ENCODE results near the gene ZSCAN30. TPM values are rescaled to one million over a fixed set of nuclear protein-coding genes. Genes with fewer than 3 reads are reported as not detected.

Gene ZSCAN30
- total and polyA plus RNA-seq, 2 of the 13 experiments (the other 11 are each of a cell fraction or from before 2014, with no cell fraction given) = 7.4 to 7.7 TPM

DNA sequence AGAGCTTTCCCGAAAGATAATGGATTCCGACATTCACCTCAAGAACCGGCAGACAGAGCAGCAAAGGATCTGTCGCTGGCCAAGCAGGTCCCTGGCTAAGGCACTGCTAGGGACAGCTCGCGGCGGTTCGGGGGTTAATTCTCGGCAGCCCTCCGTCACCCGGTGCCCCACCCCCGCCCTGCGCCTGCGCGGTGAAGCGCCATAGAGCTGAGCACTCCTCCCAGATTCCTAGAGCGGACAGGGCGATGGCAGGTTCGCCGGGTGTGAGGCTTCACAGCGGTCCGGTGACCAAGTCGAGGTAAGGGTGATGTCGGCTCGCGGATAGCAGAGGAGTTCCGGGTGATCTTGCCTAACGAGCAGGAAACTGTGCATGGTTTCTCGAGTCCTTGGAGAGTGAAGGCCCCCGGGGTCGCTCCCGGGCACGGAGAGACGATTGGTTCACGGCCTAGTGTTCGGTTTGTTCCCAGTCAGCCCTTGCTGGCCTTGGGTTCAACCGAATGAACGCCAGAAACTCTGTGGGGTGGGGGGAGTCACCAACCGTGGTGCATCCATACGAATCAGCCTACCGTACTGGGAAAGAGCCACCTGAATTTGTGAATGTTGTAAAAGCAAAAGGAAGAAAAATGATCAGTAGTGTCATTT lies at the start of gene ZSCAN30 (continued):
- TF ChIP-seq SYNCRIP (IDR thresholded peaks at IDR 0.05; ENCODE audit: insufficient read depth, low read depth, low read length) = no peak
- no peak for TF ChIP-seq TCF12 (IDR thresholded peaks at IDR 0.05)
- peak; percentile 84; the same call in 1 of the 2 replicates for TF ChIP-seq TCF12 (CRISPR knock-in tag; IDR thresholded peaks at IDR 0.05)
- peak; percentile 83; the same call in 1 of the 2 replicates for TF ChIP-seq ZNF44 (CRISPR knock-in tag; IDR thresholded peaks at IDR 0.05)
- TF ChIP-seq ZNF589 (CRISPR knock-in tag; conservative IDR thresholded peaks at IDR 0.05) = 0 out of 2 replicates have a peak, but pooled peaks have one; percentile 15
- TF ChIP-seq ZNF616 (CRISPR knock-in tag; IDR thresholded peaks at IDR 0.05; ENCODE audit: low read depth) = peak; percentile 79; the same call in 1 of the 2 replicates
- no peak for TF ChIP-seq KLF12 (CRISPR knock-in tag; IDR thresholded peaks at IDR 0.05; ENCODE audit: borderline replicate concordance)
- TF ChIP-seq, protein P1, sequence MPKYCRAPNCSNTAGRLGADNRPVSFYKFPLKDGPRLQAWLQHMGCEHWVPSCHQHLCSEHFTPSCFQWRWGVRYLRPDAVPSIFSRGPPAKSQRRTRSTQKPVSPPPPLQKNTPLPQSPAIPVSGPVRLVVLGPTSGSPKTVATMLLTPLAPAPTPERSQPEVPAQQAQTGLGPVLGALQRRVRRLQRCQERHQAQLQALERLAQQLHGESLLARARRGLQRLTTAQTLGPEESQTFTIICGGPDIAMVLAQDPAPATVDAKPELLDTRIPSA (CRISPR knock-in tag; IDR thresholded peaks at IDR 0.05; ENCODE audit: borderline replicate concordance) = 0 out of 2 replicates have a peak, but pooled peaks have one; percentile 23
- TF ChIP-seq ZNF883 (CRISPR knock-in tag; IDR thresholded peaks at IDR 0.05; ENCODE audit: not compliant biosample characterization) = peak; percentile 82
- peak; percentile 83; the same call in 1 of the 2 replicates for TF ChIP-seq SIN3A (IDR thresholded peaks at IDR 0.05; ENCODE audit: borderline replicate concordance, low read depth, low read length)
- peak; percentile 74; the same call in 1 of the 2 replicates for TF ChIP-seq SMAD1 (CRISPR knock-in tag; IDR thresholded peaks at IDR 0.05; ENCODE audit: borderline replicate concordance, low read depth)
- no peak for TF ChIP-seq MED13 (CRISPR knock-in tag; IDR thresholded peaks at IDR 0.05)
- TF ChIP-seq MEIS2 (CRISPR knock-in tag; IDR thresholded peaks at IDR 0.05) = peak; percentile 75; the same call in 1 of the 2 replicates
- TF ChIP-seq FOXA1 (IDR thresholded peaks at IDR 0.05) = no peak
- TF ChIP-seq FOXA1 (CRISPR knock-in tag; IDR thresholded peaks at IDR 0.05) = 0 out of 2 replicates have a peak, but pooled peaks have one; percentile 6
- TF ChIP-seq CENPX (CRISPR knock-in tag; IDR thresholded peaks at IDR 0.05) = no peak
- no peak for TF ChIP-seq PRDM4 (CRISPR knock-in tag; IDR thresholded peaks at IDR 0.05; ENCODE audit: borderline replicate concordance)
- TF ChIP-seq SALL1 (CRISPR knock-in tag; IDR thresholded peaks at IDR 0.05) = peak; percentile 97
- TF ChIP-seq STAT5B (CRISPR knock-in tag; IDR thresholded peaks at IDR 0.05) = no peak
- TF ChIP-seq, protein P2, sequence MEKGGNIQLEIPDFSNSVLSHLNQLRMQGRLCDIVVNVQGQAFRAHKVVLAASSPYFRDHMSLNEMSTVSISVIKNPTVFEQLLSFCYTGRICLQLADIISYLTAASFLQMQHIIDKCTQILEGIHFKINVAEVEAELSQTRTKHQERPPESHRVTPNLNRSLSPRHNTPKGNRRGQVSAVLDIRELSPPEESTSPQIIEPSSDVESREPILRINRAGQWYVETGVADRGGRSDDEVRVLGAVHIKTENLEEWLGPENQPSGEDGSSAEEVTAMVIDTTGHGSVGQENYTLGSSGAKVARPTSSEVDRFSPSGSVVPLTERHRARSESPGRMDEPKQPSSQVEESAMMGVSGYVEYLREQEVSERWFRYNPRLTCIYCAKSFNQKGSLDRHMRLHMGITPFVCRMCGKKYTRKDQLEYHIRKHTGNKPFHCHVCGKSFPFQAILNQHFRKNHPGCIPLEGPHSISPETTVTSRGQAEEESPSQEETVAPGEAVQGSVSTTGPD (CRISPR knock-in tag; IDR thresholded peaks at IDR 0.05) = peak; percentile 62; the same call in 1 of the 2 replicates
- TF ChIP-seq ZNF282 (IDR thresholded peaks at IDR 0.05; ENCODE audit: partially characterized antibody) = no peak
- TF ChIP-seq GZF1 (CRISPR knock-in tag; IDR thresholded peaks at IDR 0.05) = no peak
- no peak for TF ChIP-seq ZNF382 (CRISPR knock-in tag; IDR thresholded peaks at IDR 0.05; ENCODE audit: borderline replicate concordance)
- TF ChIP-seq TCF7 (IDR thresholded peaks at IDR 0.05; ENCODE audit: low read depth) = no peak
- TF ChIP-seq, protein P3, sequence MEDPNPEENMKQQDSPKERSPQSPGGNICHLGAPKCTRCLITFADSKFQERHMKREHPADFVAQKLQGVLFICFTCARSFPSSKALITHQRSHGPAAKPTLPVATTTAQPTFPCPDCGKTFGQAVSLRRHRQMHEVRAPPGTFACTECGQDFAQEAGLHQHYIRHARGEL (CRISPR knock-in tag; IDR thresholded peaks at IDR 0.05) = peak; percentile 77; the same call in 1 of the 2 replicates
- peak; percentile 71; the same call in 1 of the 2 replicates for TF ChIP-seq NRL (CRISPR knock-in tag; IDR thresholded peaks at IDR 0.05; ENCODE audit: borderline replicate concordance)
- no peak for TF ChIP-seq EZH2 (conservative IDR thresholded peaks at IDR 0.05; ENCODE audit: low read depth, low read length)

All from HepG2 (cell line).